Measurements from ENCODE around the gene TMPRSS3.

TMPRSS3 gene

DNA sequence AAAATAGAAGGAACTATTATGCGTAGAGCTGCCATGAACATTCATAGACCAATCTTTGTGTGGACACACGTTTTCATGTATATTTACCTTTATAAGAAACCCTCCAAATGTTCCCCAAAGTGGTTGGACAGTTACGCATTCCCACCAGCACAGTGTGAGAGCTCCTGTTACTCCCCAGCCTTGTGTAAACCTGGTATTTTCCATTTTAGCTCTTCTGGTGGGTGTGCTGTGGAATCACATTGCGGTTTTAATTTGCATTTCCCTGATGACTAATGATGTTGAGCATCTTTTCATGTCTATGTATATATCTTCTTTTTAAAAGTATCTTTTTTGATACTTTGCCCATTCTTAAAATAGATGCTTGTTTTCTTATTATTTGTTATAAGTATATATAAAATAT, 4.7 kb upstream of the TMPRSS3 start:
- peaks cover 5% of the 10 kb centered on the region; the same call in 1 of the 2 replicates for H3K9me3 ChIP-seq (ENCODE audit: insufficient read depth, low read length)
- H3K4me2 ChIP-seq (ENCODE audit: low read depth, low read length, poor library complexity, severe bottlenecking), result no peak overlapping the region
- H2AFZ ChIP-seq (ENCODE audit: low read depth, low read length, severe bottlenecking), result no peak overlapping the region
- H3F3A ChIP-seq (ENCODE audit: insufficient read depth), result no peaks in the 10 kb centered on the region
- H3K79me2 ChIP-seq (ENCODE audit: insufficient read depth, low read length), result no peaks in the 10 kb centered on the region
- no peak overlapping the region for H3K27ac ChIP-seq (ENCODE audit: low read depth, low read length)
- no peaks in the 10 kb centered on the region for H3K36me3 ChIP-seq (ENCODE audit: low read length)
- H3K4me3 ChIP-seq (ENCODE audit: insufficient read depth, low read length, poor library complexity, severe bottlenecking), result no peak overlapping the region
- H4K20me1 ChIP-seq (ENCODE audit: low read depth, low read length), result no peaks in the 10 kb centered on the region
- no peak overlapping the region for H3K9ac ChIP-seq (ENCODE audit: low read length)
- no peak for TF ChIP-seq EZH2phosphoT487 (conservative IDR thresholded peaks at IDR 0.05; ENCODE audit: low read length)
- TF ChIP-seq, protein P1, sequence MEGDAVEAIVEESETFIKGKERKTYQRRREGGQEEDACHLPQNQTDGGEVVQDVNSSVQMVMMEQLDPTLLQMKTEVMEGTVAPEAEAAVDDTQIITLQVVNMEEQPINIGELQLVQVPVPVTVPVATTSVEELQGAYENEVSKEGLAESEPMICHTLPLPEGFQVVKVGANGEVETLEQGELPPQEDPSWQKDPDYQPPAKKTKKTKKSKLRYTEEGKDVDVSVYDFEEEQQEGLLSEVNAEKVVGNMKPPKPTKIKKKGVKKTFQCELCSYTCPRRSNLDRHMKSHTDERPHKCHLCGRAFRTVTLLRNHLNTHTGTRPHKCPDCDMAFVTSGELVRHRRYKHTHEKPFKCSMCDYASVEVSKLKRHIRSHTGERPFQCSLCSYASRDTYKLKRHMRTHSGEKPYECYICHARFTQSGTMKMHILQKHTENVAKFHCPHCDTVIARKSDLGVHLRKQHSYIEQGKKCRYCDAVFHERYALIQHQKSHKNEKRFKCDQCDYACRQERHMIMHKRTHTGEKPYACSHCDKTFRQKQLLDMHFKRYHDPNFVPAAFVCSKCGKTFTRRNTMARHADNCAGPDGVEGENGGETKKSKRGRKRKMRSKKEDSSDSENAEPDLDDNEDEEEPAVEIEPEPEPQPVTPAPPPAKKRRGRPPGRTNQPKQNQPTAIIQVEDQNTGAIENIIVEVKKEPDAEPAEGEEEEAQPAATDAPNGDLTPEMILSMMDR (IDR thresholded peaks at IDR 0.05; ENCODE audit: insufficient read depth, low read length, poor library complexity, severe bottlenecking), result no peak
- H3K9me2 ChIP-seq (replicated peaks; ENCODE audit: insufficient read depth, low read length), result no peaks in the 10 kb centered on the region
- H3K27me3 ChIP-seq (ENCODE audit: low read length), result no peaks in the 10 kb centered on the region

DNA sequence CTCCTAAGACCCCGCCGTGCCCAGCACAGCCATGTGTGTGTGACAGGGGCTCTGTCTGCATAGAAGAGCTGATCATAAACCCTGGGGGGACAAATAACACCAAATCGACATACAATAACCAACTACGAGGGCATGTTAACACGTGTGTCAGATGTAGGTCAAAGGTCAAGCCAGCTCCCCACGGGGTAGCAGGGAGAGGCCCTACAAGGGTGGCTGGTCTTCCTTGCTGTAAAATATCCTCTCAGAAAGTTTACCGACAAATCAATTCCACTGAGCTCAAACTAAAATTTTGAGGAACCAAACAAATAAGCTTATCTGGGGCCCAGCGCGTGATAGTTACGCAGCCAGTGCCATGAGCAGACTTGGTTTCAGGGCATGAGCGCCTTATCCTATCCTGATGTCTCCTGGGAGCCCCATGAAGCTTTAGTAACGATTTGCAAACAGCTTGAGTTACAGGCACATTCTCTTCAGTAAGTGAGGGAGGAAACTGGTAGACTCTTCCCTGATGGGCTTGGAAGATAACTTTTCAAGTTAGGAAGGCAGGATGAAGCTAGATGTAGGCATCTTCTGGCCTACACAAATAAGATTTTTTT, 2.7 kb upstream of the TMPRSS3 start:
- Histone ChIP-seq H3K27me3 (ENCODE audit: low read length) (no peaks in the 10 kb centered on the region), H3K9me2 (replicated peaks; ENCODE audit: insufficient read depth, low read length) (no peaks in the 10 kb centered on the region), H3K36me3 (ENCODE audit: low read length) (no peaks in the 10 kb centered on the region), H3K4me2 (ENCODE audit: low read depth, low read length, poor library complexity, severe bottlenecking) (no peak overlapping the region), H3K9me3 (ENCODE audit: insufficient read depth, low read length) (peaks cover 5% of the 10 kb centered on the region; the same call in 1 of the 2 replicates), H3K79me2 (ENCODE audit: insufficient read depth, low read length) (no peaks in the 10 kb centered on the region), H3K27ac (ENCODE audit: low read depth, low read length) (no peak overlapping the region), H2AFZ (ENCODE audit: low read depth, low read length, severe bottlenecking) (no peak overlapping the region), H3K9ac (ENCODE audit: low read length) (no peak overlapping the region), H3F3A (ENCODE audit: insufficient read depth) (no peaks in the 10 kb centered on the region), H4K20me1 (ENCODE audit: low read depth, low read length) (no peaks in the 10 kb centered on the region), H3K4me3 (ENCODE audit: insufficient read depth, low read length, poor library complexity, severe bottlenecking) (no peak overlapping the region)
- TF ChIP-seq, protein P1 (IDR thresholded peaks at IDR 0.05; ENCODE audit: insufficient read depth, low read length, poor library complexity, severe bottlenecking), result no peak
- no peak for TF ChIP-seq EZH2phosphoT487 (conservative IDR thresholded peaks at IDR 0.05; ENCODE audit: low read length)

DNA sequence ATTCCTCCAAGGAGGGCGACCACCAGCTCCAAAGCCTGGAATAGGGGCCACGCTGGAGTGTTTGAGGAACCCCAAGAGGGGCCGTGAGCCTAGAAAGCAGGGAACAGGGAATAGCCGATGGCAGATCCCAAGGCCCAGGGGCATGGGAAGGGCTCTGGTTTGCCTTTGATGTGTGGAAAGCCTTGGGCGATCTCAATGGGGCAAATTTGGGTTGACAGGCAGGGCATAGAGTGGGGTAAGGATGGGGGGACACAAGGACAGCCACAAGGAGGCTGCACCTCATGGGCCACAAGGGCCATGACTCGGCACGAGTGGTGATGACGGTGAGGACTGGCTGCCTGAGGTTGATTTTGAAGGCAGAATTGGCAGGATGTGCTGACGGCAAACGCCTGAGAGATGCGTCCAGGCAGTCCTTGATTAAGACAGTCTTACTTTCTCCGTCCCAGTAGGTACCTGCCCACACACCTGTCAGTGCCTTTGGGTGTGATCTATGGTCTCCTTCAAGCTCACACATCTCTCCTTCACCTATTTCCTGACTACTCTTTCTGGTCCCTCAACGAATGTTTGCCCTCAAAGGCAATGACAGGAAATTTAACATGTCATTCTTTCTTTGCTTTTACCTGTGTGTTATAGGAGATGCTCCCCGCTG, 2.0 kb upstream of the TMPRSS3 start:
- Histone ChIP-seq H3K79me2 (ENCODE audit: insufficient read depth, low read length) (no peaks in the 10 kb centered on the region), H3K4me3 (ENCODE audit: insufficient read depth, low read length, poor library complexity, severe bottlenecking) (no peak overlapping the region), H2AFZ (ENCODE audit: low read depth, low read length, severe bottlenecking) (no peak overlapping the region), H3K27me3 (ENCODE audit: low read length) (no peaks in the 10 kb centered on the region), H3K9ac (ENCODE audit: low read length) (no peak overlapping the region), H3K9me3 (ENCODE audit: insufficient read depth, low read length) (peaks cover 5% of the 10 kb centered on the region; the same call in 1 of the 2 replicates), H4K20me1 (ENCODE audit: low read depth, low read length) (no peaks in the 10 kb centered on the region), H3K9me2 (replicated peaks; ENCODE audit: insufficient read depth, low read length) (no peaks in the 10 kb centered on the region), H3K36me3 (ENCODE audit: low read length) (no peaks in the 10 kb centered on the region), H3F3A (ENCODE audit: insufficient read depth) (no peaks in the 10 kb centered on the region), H3K27ac (ENCODE audit: low read depth, low read length) (no peak overlapping the region), H3K4me2 (ENCODE audit: low read depth, low read length, poor library complexity, severe bottlenecking) (no peak overlapping the region)
- TF ChIP-seq, protein P1 (IDR thresholded peaks at IDR 0.05; ENCODE audit: insufficient read depth, low read length, poor library complexity, severe bottlenecking), result no peak
- no peak for TF ChIP-seq EZH2phosphoT487 (conservative IDR thresholded peaks at IDR 0.05; ENCODE audit: low read length)

Data from SU-DHL-6 (cell line).